Mesothelial cell of epicardium (in vitro differentiated cells): Measurements from ENCODE around the gene CALY. TPM values are rescaled to one million over a fixed set of nuclear protein-coding genes. Genes with fewer than 3 reads are reported as not detected.

Experiments
- DNase-seq, 2 experiments: peaks; one replicate each; pipeline ENCODE4 v3.0.0; 2021; ENCODE audit warnings: low spot score in 2 of 2; ENCODE audit not compliant: unreplicated experiment in 2 of 2
- H3K27ac Mint-ChIP-seq: 2 replicates; pipeline ENCODE4 v1.8.0; 2021; ENCODE audit warnings: mixed read lengths
- H3K27me3 Mint-ChIP-seq: 2 replicates; pipeline ENCODE4 v1.8.0; 2021; ENCODE audit warnings: low read depth, mixed read lengths
- H3K36me3 Mint-ChIP-seq: 2 replicates; pipeline ENCODE4 v1.8.0; 2021; ENCODE audit warnings: mixed read lengths
- H3K4me1 Mint-ChIP-seq: 2 replicates; pipeline ENCODE4 v1.8.0; 2021; ENCODE audit warnings: mixed read lengths
- H3K4me3 Mint-ChIP-seq: 2 replicates; pipeline ENCODE4 v1.8.0; 2021; ENCODE audit warnings: mild to moderate bottlenecking, moderate library complexity, mixed read lengths
- H3K9me3 Mint-ChIP-seq: 2 replicates; pipeline ENCODE4 v1.8.0; 2021; ENCODE audit warnings: mixed read lengths
- total RNA-seq: library from RNA; stranded (reverse); gene quantifications from 3 replicates; pipeline ENCODE4 v1.2.1, GENCODE V29; 2021
- TF ChIP-seq, protein P1 (sequence below): fragments of 200-600 bp; sonication (generic); IDR thresholded peaks from one replicate; pipeline ENCODE4 v1.5.0; 2021; ENCODE audit warnings: antibody characterized with exemption; ENCODE audit not compliant: unreplicated experiment

The CALY gene
- total RNA-seq, 1 donor from 2014 or later: 2.1 TPM

DNA sequence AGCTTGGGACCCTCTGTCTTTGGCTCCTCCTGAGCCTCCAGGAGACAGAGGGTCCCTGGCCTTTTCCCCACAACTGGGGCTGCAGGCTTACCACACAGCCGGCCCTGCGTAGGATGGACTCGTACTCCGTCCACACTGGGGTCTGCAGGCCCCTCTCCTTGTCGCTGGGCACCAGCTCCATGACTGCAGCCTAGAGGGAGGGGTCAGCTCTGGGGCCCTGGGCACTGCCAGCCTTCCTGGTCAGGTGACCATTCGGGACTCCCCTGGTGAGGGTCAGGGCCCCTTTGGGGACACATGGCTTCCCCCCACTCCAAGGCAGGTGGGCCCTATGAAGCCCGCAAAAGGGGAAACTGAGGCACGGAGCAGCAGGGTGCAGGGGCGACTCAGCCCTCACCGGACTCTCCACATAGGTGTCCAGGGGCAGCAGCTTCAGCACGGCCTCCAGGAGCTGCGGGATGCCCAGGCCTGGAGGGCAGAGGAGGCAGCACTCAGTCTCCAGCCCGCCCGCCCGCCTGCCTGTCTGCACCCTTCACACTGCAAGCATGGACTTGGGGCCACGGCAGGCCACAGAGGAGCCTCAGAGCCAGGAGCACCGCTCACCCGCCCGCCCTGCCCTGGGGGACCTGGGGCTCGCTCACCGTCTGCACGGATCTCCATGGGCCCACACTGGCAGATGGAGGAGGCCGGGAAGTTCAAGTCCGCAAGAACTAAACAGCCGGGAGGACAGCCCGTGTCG lies 20.0 kb upstream of the CALY start:
- H3K4me3 Mint-ChIP-seq: peak overlapping the region; percentile 73
- H3K36me3 Mint-ChIP-seq: peaks cover 5% of the 10 kb centered on the region
- peaks cover 20% of the 10 kb centered on the region for H3K4me1 Mint-ChIP-seq
- no peaks in the 10 kb centered on the region for H3K27me3 Mint-ChIP-seq
- TF ChIP-seq, protein P1, sequence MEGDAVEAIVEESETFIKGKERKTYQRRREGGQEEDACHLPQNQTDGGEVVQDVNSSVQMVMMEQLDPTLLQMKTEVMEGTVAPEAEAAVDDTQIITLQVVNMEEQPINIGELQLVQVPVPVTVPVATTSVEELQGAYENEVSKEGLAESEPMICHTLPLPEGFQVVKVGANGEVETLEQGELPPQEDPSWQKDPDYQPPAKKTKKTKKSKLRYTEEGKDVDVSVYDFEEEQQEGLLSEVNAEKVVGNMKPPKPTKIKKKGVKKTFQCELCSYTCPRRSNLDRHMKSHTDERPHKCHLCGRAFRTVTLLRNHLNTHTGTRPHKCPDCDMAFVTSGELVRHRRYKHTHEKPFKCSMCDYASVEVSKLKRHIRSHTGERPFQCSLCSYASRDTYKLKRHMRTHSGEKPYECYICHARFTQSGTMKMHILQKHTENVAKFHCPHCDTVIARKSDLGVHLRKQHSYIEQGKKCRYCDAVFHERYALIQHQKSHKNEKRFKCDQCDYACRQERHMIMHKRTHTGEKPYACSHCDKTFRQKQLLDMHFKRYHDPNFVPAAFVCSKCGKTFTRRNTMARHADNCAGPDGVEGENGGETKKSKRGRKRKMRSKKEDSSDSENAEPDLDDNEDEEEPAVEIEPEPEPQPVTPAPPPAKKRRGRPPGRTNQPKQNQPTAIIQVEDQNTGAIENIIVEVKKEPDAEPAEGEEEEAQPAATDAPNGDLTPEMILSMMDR: no peak
- no peak for DNase-seq
- H3K9me3 Mint-ChIP-seq: no peaks in the 10 kb centered on the region
- H3K27ac Mint-ChIP-seq: peak overlapping the region; percentile 77

DNA sequence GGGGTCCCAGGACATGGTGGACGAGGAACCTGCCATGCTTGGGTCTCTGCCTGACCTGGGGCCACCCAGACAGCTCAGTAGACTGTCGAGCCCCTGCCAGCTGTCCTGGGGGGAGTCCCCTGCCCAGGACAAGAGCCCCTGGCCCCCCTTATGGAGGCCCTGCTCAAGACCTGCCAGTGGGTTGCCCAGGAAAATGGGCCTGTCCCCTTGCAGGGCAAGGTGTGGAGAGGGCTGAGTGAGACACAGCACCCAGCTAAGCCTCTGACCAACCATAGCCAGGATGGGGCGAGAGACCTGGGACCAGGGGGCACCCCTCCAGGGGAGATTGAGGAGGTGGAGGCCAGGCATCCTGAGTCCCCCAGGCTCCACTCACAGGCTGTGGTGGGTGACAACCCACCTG lies 19.3 kb upstream of the CALY start:
- Mint-ChIP-seq H3K4me3 (peak overlapping the region; percentile 60), H3K9me3 (no peaks in the 10 kb centered on the region), H3K27ac (no peak overlapping the region), H3K27me3 (no peaks in the 10 kb centered on the region), H3K36me3 (no peaks in the 10 kb centered on the region), H3K4me1 (peaks cover 20% of the 10 kb centered on the region)
- DNase-seq: no peak
- TF ChIP-seq, protein P1: no peak

GRCh38 chr10:133355266-133355665 lies 18.6 kb upstream of the CALY start:
- H3K9me3 Mint-ChIP-seq: no peaks in the 10 kb centered on the region

GRCh38 chr10:133354672-133355240 lies 18.1 kb upstream of the CALY start:
- TF ChIP-seq, protein P1: no peak
- no peaks in the 10 kb centered on the region for H3K9me3 Mint-ChIP-seq
- peaks cover 12% of the 10 kb centered on the region for H3K4me1 Mint-ChIP-seq
- no peak overlapping the region for H3K27ac Mint-ChIP-seq
- DNase-seq: no peak
- H3K4me3 Mint-ChIP-seq: no peak overlapping the region
- no peaks in the 10 kb centered on the region for H3K36me3 Mint-ChIP-seq
- no peaks in the 10 kb centered on the region for H3K27me3 Mint-ChIP-seq

More at GRCh38 chr10:133355266-133355665, 18.6 kb upstream of the CALY start:
- H3K36me3 Mint-ChIP-seq: no peaks in the 10 kb centered on the region
- H3K27me3 Mint-ChIP-seq: no peaks in the 10 kb centered on the region
- TF ChIP-seq, protein P1: no peak
- no peak overlapping the region for H3K4me3 Mint-ChIP-seq
- no peak overlapping the region for H3K27ac Mint-ChIP-seq
- DNase-seq: no peak
- peaks cover 17% of the 10 kb centered on the region for H3K4me1 Mint-ChIP-seq

GRCh38 chr10:133353988-133354605 lies 17.4 kb upstream of the CALY start:
- Mint-ChIP-seq H3K9me3 (no peaks in the 10 kb centered on the region), H3K27ac (no peak overlapping the region), H3K4me3 (no peak overlapping the region), H3K36me3 (no peaks in the 10 kb centered on the region), H3K4me1 (peaks cover 8% of the 10 kb centered on the region), H3K27me3 (no peaks in the 10 kb centered on the region)
- no peak for DNase-seq
- TF ChIP-seq, protein P1: no peak
